KBM-7 (cell line): ENCODE results near the gene CITED1.
"Not testable (repeated sequence)": the region's sequence is repeated elsewhere in the genome, so short reads cannot be mapped to it uniquely, and the experiment has no call there.

Experiments
- DNase-seq: peaks from one replicate; pipeline ENCODE4 v3.0.0-alpha.2; 2015
- in situ Hi-C: fragments of 300-500 bp; cut with MboI; formaldehyde crosslinking; loops from 2 replicates; pipeline ENCODE4 v1.14.3; 2020; ENCODE audit warnings: low sequenced_read_pairs, low pct_unique_long_range_greater_than_20kb, mixed read lengths

CITED1 gene, protein sequence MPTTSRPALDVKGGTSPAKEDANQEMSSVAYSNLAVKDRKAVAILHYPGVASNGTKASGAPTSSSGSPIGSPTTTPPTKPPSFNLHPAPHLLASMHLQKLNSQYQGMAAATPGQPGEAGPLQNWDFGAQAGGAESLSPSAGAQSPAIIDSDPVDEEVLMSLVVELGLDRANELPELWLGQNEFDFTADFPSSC

DNA sequence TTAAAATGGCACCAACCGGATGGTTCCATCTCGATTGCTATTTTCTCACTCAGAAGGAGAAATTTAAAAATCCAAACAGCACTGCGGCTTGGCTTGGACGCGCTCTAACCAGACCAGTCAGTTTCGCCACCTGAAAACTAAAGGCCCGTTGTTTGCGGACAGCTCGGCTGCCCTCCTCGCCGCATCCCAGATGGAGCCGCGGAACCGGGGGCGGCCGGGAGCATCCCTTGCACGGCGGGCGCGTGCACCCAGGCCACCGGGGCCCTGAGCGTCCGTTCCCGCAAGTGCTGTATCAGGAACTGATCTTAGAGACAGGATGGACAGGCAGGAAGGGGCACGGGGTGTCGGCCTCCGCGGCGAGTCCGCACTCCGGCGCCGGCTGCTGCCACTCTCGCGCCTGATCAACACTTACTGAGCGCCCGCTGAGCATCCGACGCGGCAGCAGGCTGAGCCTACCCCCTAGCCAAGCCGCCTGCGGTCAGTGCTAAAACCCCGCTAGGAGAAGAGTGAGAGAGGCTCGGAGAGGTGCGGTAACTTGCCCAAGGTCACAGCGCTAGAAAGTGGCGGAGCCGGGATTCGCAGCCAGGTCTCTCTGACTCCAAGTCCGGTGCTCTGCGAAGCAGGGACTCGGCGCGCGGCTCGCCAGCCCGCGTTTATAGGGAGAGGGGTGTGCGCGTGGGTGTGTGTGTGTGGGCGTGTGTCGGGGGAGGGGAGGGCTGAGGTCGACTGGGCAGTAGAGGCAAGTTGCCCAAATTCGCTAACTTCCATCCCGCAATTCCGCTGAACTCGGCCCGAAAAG is at the start of gene CITED1:
TSS of gene CITED1 (minus strand) at position 629 of the 799 bp plus-strand sequence. CDS start 3,045 bp downstream, outside the sequence.
- peak; percentile 49 for DNase-seq
- in situ Hi-C loops = loop anchor here (10.0 kb wide), 1 partner anchor 239 kb away; no protein-coding TSS in a partner anchor

DNA sequence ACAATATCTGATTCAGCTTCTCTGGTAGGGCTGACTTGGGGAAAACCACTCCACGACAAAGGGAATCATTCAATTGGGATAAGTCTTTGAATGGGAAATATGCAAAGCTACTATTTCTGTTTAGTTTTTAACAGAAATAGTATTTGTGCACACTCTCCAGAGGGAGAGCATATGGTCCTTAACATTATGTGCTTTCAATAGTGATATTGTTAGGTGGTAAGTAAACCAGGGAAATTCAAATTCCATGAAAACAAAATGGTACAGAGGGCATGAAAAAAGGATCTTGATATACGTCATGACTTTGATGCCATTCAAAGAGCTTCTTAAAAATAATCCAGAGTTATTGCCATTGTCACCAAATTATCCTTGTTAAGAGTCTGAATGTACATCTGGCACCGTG is 47.1 kb upstream of the CITED1 start:
- in situ Hi-C loops = no loop called here
- no peak for DNase-seq

DNA sequence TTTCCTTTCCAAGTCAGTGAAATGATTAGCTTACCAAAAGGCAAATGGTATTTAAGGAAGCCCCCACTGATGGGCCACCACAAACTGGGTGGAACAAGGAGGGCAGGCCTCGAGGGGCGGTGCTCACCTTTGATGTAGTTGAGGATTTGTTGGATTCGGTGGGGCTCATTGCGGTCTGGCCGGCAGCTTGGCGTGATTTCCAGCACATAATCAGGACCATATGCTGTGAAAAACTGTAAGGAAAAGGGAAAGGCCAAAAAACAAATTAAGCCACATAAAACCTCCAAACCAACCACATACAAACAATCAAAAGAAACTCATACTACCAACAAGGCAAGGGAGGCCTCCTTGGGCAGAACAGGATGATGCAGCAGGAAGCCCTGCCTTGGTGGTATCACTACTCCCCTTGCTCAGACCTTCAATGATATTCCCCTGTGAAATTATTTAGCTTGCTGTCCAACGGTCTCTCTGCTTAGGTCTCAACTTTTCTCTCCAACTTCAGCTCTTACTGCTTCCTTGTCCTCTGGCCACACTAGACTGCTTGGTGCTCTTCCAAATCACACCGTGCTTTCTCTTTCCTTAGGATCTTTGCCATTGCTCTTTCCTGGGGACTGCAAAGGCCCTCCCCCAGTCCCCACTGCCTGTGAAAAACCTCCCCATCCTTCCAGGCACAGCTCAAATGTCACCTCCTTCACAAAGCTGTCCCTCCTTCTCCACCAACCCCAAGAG is 46.1 kb upstream of the CITED1 start:
- in situ Hi-C loops = no loop called here
- no peak for DNase-seq

DNA sequence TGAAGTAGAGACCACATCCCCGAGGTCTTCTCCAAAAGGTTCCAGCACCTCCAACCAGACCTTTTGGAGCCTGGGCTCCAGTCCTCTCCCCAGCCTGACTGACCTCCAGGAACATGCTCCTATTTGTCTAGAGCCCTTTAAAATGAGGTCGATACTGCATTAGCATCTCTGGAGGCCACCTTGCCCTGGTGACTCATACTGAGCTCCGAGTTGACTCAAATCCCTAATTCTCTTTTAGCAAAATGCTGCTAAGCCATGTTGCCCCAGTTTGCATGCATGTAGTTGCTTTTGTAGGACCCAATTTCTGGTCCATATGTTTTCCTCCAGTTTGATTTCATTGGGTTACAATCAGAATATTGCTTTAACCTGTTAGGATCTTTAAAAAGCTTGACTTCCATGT is 43.5 kb upstream of the CITED1 start:
- in situ Hi-C loops = no loop called here
- DNase-seq = no peak

DNA sequence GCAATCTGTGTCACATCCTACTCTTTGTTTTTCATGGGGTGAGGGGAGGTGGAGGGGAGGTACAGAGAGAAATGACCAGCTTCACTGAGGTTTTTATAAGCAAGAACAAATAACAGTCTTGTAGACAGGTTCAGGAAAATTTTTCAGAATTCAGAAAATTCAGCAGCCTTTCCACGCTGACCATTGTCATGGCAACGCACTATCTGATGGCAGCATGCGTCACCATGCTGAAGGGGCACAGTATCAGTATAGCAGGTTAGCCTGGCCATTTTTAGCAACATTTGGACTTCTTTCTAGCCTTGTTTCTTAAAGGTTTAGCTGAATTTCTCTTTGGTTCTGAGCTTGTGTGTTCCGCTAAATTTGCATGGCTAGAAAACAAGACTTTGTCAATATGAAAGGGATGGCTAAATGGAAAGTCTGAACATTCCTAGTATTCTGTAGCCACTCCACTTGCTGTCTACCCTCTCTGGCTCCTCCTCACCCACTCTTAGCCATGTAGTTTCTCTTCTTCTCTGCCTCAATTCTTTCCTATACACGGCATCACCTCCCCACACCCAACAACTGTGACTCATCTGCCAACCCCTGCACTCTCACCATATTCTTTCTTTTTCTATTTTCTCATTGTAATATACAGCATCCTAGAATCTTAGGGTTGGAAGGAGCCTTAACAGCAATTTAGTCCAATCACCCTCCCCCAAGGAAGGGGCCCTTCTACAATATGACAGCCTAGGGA is 42.7 kb upstream of the CITED1 start:
- in situ Hi-C loops = no loop called here
- DNase-seq = no peak

DNA sequence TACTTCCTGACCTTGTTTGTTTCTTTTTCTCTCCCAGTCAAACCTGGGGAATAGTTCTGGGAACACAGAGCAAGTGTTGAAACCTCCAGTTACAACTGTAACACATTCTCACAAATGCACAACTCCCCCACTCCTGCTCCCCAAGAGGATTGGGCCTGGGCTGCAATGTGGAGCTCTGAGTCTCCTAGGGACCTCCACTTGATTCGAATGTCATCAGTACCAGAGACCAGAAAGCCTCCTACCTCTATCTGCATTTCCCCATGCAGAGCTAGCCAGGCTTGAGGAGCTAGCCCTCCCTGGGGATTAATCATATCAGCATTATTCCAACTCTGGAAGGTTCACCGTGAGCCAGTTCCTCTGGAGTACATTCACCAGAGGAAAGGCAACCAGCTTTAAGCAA is 41.7 kb upstream of the CITED1 start:
- DNase-seq = no peak
- in situ Hi-C loops = no loop called here

DNA sequence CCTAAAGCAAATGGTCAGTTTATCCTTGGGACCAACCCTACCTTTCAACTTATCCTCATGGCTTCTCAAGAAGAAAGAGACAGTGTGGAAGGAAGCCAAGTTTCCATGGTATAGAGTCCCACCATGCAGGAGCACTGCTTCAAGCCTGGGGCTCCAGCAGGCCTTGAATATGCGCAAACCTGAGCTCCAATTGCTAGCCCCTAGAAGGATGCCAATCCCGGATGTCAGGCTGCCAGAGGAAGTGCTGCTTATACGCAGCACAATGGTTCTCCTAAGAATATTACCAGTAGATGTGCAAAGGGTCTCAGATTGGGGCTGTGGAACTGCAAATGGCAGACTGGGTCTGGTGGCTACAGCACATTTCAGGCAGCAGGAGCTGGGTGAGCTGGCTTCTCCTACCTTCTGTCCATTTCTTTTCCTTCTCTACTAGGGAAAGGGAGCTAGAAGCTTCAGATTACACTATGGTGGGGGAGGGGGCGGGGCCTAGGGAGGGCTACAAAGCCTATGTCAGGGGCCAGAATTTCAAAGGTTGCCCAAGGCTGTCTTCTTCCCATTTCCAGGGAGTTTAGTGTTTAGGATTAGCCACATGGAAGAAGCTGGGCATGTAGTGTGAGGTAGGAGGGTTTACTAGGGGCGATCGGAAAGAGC is 40.7 kb upstream of the CITED1 start:
- no peak for DNase-seq
- in situ Hi-C loops = no loop called here

DNA sequence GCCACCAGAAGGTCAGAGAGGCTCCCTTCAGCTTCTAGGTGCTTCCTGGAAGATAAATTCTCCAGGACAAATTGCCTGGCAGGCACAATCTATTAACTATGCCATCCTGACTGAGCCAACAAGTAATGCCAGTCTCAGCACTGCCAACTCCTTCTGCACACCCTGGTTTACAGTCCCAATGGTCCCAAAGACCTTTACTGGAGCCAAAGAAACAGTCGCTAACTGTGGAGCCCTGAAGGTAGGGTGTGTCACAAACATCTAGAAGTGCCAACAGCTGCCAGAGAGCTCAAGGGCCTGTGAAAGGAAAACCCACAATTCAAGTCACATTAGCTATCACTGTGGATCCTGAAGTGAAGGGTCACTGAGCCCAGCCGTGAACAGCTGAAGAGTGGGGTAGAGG is 34.9 kb upstream of the CITED1 start:
- in situ Hi-C loops = no loop called here

DNA sequence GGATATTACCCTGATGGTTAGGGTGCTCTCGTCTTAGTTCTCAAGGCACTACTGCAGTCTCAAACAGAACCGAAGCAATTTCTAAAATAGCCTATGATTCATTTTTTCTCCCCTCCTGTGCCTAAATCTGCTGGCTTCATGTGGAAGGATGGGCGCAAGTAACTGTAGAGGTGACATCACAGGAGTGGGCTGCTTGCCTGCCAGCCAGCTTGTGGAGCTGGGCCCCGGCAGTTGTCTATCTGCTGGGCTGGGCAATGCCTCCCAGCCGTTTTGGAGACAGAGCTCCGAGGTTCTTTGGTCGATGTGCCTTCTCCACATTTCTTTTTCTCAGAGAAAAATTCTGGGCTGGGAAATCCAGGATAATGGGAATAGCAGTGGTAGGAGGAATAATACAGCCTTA is 34.3 kb upstream of the CITED1 start:
- DNase-seq = no peak
- in situ Hi-C loops = no loop called here

More for the DNA sequence above, 34.9 kb upstream of the CITED1 start:
- no peak for DNase-seq

DNA sequence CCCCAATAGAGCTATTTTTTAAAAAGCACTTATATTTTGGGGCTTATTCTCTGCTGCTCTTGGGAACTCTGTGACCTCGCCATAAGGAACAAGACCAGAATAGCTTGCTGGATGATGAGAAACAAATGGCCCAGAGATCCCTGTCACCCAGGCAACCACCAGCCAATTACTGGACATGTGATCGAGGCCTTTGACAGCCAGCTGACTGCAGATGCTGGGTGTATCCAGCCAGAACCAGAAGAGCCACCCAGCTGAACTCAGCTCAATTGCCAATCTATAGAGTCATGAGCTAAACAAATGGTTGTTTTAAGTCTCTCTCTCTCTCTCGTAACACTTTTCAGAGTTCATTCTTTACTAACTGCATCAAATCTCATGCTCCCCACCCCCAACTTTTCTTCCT is 24.4 kb upstream of the CITED1 start:
- in situ Hi-C loops = no loop called here
- DNase-seq = no peak

DNA sequence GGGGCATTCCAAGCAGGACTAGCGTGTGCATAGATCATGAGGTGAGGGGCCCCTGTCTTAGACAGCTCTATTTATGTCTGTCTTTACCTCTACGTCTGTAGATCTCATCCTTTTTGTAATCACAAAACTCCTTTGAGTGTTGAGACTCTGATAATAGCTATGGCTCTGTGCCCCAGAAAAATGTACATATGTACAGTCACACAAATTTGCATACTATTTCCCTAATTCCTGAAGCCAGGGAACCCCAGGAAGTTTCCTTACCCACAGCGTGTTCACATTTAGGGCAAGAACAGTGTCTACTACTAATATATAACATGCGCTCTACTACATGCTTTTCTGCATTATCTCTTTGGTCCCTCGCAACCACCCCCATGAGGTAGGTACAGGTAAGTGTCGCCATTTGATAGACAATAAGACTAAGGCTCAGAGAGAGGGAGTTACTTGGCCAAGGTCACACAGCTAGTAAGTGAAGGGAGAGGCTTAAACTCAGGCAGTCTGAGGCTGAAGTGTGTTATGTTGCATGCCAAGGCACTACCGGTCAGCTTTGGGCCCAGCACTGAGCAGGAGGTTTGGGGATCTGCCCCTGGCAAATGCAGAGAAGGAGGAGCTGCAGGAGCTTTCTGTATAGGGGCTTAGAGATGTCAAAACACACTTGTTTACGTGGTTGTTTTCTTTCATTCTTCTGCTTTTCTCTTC is 21.0 kb upstream of the CITED1 start:
- DNase-seq = no peak
- in situ Hi-C loops = no loop called here

DNA sequence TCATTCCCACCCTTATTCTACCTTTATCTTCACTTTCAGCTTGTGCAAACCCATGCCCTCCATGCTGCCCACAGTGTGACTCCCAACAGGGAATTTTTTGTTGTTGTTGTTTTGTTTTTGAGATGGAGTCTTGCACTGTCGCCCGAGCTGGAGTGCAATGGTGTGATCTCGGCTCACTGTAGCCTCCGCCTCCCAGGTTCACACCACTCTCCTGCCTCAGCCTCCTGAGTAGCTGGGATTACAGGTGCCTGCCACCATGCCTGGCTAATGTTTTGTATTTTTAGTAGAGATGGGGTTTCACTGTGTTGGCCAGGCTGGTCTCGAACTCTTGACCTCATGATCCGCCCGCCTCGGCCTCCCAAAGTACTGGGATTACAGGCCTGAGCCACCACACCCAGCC is 13.9 kb upstream of the CITED1 start:
- DNase-seq, in situ Hi-C loops: not testable (repeated sequence)

DNA sequence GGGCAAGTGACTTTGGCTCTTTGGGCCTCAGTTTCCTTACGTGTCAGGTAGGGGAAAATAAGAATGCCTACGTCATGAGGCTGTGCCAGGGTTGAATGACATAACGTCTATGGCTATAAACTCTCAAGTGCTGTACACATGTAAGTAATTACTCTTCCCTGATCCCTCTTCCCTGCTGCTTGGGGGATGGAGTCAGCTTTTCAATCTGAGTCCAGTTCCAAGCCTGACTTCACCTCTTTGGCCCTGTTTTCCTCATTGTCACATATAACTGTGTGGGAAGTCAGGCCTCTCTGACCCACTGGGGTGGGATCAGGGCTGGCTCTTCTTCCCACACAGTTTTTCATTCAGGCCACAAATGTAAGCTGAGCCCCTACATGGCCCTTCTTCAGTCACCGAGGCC is 11.4 kb upstream of the CITED1 start:
- in situ Hi-C loops = no loop called here
- DNase-seq = no peak

DNA sequence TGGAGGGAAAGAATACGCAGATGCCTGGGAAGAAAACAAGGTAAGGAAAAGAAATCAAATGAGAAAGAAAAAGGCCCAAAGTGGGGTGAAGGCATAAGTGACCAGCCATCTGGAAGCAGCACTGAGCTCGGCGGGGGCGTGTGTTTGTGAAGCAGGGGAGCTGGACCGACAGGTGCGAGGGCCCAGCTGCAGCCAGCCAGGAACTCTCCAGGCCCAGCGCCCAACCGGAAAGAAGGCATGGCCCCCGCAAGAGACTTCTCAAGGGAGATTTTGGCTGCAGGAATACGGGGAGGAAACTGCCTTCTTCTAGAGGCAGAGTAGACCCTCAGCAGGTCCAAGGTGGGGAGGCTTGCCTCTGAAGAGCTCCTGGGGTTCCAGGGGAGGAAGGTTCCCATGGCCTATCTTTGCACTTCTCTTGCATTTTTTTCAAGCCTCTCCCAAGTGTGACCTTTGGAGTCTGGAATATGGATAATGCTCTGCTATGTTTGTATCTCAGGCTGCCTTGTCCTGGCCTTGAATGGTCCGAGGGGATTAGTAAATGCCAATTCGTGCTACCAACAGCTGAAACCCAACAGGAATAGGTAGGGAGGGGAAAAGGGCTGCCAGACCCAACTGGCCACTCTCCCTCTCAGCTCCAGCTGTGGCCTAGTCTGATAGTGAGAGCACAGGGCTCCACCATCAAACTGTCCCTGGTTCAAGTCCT is 10.8 kb upstream of the CITED1 start:
- DNase-seq = no peak
- in situ Hi-C loops = no loop called here

DNA sequence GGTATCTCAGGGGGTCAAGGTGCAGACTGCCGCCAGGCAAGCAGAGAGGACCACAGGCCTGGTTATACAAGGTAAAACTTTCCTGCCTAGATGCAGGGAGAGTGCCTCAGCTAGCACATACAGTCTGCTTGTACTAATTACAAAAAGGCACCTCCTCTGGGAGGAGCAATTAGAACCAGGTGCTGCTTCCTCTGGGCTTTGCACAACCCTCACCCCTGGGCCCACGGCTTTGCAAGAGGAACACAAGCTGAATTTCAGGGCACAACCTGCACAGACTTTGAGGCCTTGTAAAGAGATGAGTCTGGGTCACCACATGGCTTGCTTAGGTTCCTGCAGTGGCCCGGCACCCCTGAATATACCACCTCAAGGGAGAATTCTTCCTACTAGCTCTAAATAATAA is 9.2 kb upstream of the CITED1 start:
- in situ Hi-C loops = no loop called here
- no peak for DNase-seq

DNA sequence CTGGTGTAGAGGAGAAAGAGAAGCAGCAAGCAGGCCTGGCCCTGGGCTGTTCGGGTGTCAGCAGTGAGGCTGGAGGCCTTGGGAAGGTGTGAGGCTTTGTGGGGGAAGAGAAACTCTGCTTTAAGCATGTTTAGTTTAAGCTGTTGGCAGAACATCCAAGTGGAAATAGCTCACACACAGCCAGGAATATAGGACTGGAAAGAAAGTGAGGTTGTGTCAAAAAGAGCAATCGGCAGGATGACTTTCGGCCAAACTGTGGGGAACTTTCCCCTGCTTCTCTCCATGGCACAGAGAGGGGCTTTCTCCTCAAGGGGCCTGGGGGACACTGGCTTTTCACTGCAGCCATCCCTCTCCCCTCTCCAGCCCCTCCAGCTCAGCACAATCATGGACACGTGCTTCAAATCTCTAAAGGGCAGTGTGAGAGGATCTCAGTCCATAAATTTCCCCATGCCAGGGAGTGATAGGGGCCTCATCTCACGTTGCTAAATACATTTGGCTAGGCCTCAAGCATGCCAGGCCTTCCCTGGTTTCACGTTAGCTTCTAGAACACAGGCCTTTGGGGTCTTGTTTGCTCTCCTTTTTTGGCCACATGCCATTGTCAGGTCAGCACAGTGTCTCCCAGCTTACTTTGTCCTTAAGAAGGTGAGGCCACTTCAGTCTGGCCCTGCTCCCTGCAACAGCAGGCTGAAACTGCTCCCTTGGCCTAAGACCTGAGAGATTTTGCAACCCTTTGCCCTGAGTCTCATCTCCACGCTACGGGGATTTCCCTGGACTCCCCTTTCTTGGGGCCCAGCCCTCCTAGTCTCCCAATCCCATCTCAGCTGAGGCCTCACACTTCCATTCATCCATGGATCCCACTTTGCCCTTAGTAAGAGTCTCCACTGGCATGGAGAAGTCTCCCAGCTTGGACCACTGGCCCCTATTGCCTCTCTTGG is 8.3 kb upstream of the CITED1 start:
- in situ Hi-C loops = no loop called here
- no peak for DNase-seq
